ENCODE results near the gene IL17REL. TPM values are rescaled to one million over a fixed set of nuclear protein-coding genes. Genes with fewer than 3 reads are reported as not detected.

The IL17REL gene
- total RNA-seq, 4 donors from 2014 or later = not detected

DNA sequence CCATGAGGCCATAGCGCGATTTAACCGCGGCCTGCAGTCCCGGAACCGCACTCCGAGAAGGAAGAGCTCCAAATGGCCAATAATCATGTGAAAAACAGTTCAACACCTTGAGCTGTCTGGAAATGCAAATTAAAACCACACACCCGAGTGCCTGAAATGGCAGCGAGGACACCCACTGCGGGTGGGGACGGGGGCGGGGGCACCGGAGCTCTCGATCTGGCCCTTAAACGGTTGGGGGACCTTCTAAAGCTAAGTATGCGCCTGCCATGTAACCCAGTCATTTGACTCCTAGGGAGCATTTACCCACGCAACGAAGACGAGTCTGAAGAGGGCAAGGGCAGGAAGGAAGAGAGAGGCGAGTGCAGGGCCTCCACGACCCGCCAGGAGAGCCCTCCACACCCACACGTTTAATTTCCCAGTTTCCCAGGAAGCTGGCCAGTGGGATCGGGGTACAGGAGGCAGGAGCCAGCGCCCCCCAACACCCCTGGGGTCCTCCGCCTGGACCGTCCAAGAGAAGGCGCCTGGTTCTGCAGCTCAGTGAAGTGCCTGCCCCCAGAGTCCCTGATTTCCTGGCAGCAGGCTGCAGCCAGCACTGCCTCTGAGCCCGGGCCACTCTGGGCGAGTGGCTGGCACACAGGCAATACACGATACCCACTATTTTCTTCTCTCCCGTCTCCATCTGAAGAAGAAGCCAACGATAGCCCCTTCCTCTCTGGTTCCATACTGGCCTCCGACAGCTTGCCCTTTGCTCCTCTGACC lies 43.8 kb upstream of the IL17REL start:
- TF ChIP-seq POLR2A (IDR thresholded peaks at IDR 0.05) = no peak
- no peak for TF ChIP-seq CTCF (IDR thresholded peaks at IDR 0.05)
- TF ChIP-seq EP300 (IDR thresholded peaks at IDR 0.05) = no peak
- peaks cover 4 to 45% of the 10 kb centered on the region in 2 donors for H3K27me3 ChIP-seq
- WGBS, 2 donors = 68% methylated on average over 29 to 34 of the region's 34 CpGs
- H3K4me1 ChIP-seq = peaks cover 0 to 18% (median 11%) of the 10 kb centered on the region in 4 donors
- H3K9me3 ChIP-seq = peaks cover 0 to 32% (median 0%) of the 10 kb centered on the region in 4 donors
- DNase-seq (ENCODE audit: low spot score in 2 of 2) = no peak
- H3K36me3 ChIP-seq = no peaks in the 10 kb centered on the region
- no peak overlapping the region for H3K27ac ChIP-seq
- H3K4me3 ChIP-seq = no peak overlapping the region

DNA sequence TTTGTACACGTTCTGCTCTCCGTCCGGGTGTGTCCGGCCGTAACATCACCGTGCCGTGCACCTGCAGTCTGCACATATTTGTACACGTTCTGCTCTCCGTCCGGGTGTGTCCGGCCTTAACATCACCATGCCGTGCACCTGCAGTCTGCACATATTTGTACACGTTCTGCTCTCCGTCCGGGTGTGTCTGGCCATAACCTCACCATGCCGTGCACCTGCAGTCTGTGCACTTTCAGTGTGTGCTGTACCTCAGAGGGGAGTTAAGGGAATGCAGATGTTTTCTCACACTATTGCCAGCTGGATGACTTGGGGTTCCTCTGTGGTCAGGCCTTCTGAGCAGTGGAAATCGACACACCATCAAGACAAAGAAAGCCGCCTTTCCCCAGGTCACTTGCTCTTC lies 41.3 kb upstream of the IL17REL start:
- no peaks in the 10 kb centered on the region for H3K36me3 ChIP-seq
- H3K4me3 ChIP-seq = no peak overlapping the region
- H3K27ac ChIP-seq = no peak overlapping the region
- H3K9me3 ChIP-seq = peaks cover 0 to 35% (median 0%) of the 10 kb centered on the region in 4 donors
- 90 to 92% methylated on average over 18 of the region's 18 CpGs for WGBS, 2 donors
- H3K27me3 ChIP-seq = peaks cover 1 to 20% of the 10 kb centered on the region in 2 donors
- no peak for DNase-seq (ENCODE audit: low spot score in 2 of 2)
- H3K4me1 ChIP-seq = peaks cover 0 to 7% (median 6%) of the 10 kb centered on the region in 4 donors
- TF ChIP-seq POLR2A (IDR thresholded peaks at IDR 0.05) (no peak), CTCF (IDR thresholded peaks at IDR 0.05) (no peak), EP300 (IDR thresholded peaks at IDR 0.05) (no peak)

GRCh38 chr22:50051930-50052329 lies 39.4 kb upstream of the IL17REL start:
- WGBS, 2 donors = 88 to 89% methylated on average over 18 of the region's 18 CpGs
- no peak overlapping the region for H3K27ac ChIP-seq
- no peak overlapping the region for H3K4me3 ChIP-seq
- no peak for DNase-seq (ENCODE audit: low spot score in 2 of 2)
- peaks cover 0 to 35% (median 0%) of the 10 kb centered on the region in 4 donors for H3K9me3 ChIP-seq
- H3K27me3 ChIP-seq = peaks cover 0 to 9% of the 10 kb centered on the region in 2 donors
- H3K36me3 ChIP-seq = no peaks in the 10 kb centered on the region
- no peaks in the 10 kb centered on the region for H3K4me1 ChIP-seq
- TF ChIP-seq EP300 (IDR thresholded peaks at IDR 0.05) (no peak), CTCF (IDR thresholded peaks at IDR 0.05) (no peak), POLR2A (IDR thresholded peaks at IDR 0.05) (no peak)

GRCh38 chr22:50049299-50050195 lies 37.0 kb upstream of the IL17REL start:
- peaks cover 0 to 9% of the 10 kb centered on the region in 2 donors for H3K27me3 ChIP-seq
- 88 to 89% methylated on average over 36 of the region's 36 CpGs for WGBS, 2 donors
- no peaks in the 10 kb centered on the region for H3K4me1 ChIP-seq
- no peaks in the 10 kb centered on the region for H3K36me3 ChIP-seq
- DNase-seq (ENCODE audit: low spot score in 2 of 2) = no peak
- H3K9me3 ChIP-seq = peaks cover 0 to 34% (median 0%) of the 10 kb centered on the region in 4 donors
- no peak overlapping the region for H3K4me3 ChIP-seq
- TF ChIP-seq POLR2A (IDR thresholded peaks at IDR 0.05) (no peak), CTCF (IDR thresholded peaks at IDR 0.05) (no peak), EP300 (IDR thresholded peaks at IDR 0.05) (no peak)
- H3K27ac ChIP-seq = no peak overlapping the region

Measured in tibial nerve (tissue), 4 donors.